Activated naive CD8-positive, alpha-beta T cell treated with anti-CD3 and anti-CD28 coated beads, Interleukin-2, amount 10 ng/mL, durations not matched to agents 7 days and 5 days (primary cell): ENCODE measurements around the gene OMG. TPM values are rescaled to one million over a fixed set of nuclear protein-coding genes. Genes with fewer than 3 reads are reported as not detected.
A peak's percentile ranks its signal among the peaks of the same experiment; 100 is the strongest.
"Not testable (repeated sequence)": the region's sequence is repeated elsewhere in the genome, so short reads cannot be mapped to it uniquely, and the experiment has no call there.

Source experiments
- ATAC-seq: fragments of 150-1000 bp; cut with Tn5 transposase; one replicate; pipeline ENCODE4 v1.10.0; 2021; ENCODE audit warnings: low read depth, moderate library complexity
- POLR2A ChIA-PET: fragments of 350-600 bp; sonication (Branson Sonifier 250); formaldehyde crosslinking; loops from one replicate; lab custom pipeline; 2021; ENCODE audit warnings: antibody characterized with exemption; lab: Charles Lee
- DNase-seq: peaks from one replicate; pipeline ENCODE4 v3.0.0; 2021
- H3K27ac Mint-ChIP-seq: one replicate; pipeline ENCODE4 v1.8.0; 2022; ENCODE audit warnings: mild to moderate bottlenecking, mixed read lengths
- H3K27me3 Mint-ChIP-seq: one replicate; pipeline ENCODE4 v1.8.0; 2022; ENCODE audit warnings: mild to moderate bottlenecking, moderate library complexity, mixed read lengths
- H3K36me3 Mint-ChIP-seq: one replicate; pipeline ENCODE4 v1.8.0; 2021; ENCODE audit warnings: mild to moderate bottlenecking, mixed read lengths
- H3K4me1 Mint-ChIP-seq: one replicate; pipeline ENCODE4 v1.8.0; 2021; ENCODE audit warnings: mixed read lengths
- H3K4me3 Mint-ChIP-seq: one replicate; pipeline ENCODE4 v1.8.0; 2022; ENCODE audit warnings: mild to moderate bottlenecking, moderate library complexity, mixed read lengths
- H3K9me3 Mint-ChIP-seq: one replicate; pipeline ENCODE4 v1.8.0; 2021; ENCODE audit warnings: mixed read lengths
- total RNA-seq, 2 experiments: library from RNA; stranded (reverse); gene quantifications; one replicate each; pipeline ENCODE4 v1.2.3, GENCODE V29; 2021

The OMG gene
- total RNA-seq, 2 experiments from 2014 or later, result 0.62 to 0.78 TPM

DNA sequence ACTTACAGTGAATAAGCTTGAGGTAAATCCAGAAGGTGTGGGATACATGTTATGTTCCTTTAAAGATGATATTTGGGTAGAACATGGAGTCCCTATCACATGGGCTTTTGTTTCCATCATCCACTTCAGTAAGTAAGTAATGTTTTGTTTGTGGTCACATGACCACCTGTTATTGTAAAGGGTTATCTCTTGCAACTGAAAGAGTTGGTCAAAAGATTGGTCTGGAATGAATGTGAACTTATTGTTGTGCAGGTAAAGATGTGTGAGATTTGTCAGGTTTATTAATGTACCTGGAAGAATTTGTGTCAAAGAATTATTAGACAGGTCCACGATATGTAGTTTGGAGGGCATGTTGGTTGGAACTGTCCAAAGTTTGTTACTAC, 1.6 kb downstream of the OMG start:
- POLR2A ChIA-PET, result no interaction called here
- Mint-ChIP-seq H3K4me1 (peaks cover 14% of the 10 kb centered on the region), H3K27ac (no peak overlapping the region), H3K36me3 (peaks cover 10% of the 10 kb centered on the region), H3K27me3 (no peaks in the 10 kb centered on the region), H3K4me3 (no peak overlapping the region), H3K9me3 (no peaks in the 10 kb centered on the region)
- ATAC-seq (no peak), DNase-seq (no peak)

DNA sequence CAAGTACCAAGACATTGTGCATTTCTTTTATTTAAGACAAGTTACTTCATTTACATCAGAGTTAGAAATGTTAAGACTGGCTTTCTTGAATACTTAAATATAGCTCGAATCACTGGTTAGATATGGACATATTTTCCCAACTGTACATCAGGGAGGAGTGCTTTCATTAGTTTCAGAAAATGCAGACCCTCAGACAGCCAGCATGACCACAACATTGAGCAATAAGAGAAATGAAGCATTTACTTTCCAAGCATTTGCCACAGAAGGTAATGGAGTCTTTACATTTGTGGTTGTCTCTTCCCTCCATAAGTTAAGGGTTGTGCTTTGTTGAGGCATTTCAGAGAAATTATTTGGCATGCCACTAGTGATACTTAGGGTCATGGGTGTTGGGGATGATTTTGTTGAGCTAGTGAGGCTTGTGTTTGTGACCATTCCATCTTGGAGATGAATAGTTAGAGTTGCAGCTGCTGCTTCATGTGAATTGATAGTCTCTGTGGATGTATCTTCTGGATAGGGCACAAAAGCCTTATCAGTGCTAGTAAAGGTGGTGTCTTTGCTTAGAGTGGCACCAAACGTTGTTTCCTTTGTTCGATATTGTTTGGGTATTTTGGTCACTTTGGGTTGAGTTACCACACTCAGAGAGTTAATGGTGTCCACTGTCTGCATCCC, 2.1 kb downstream of the OMG start:
- POLR2A ChIA-PET, result no interaction called here
- Mint-ChIP-seq H3K27ac (no peak overlapping the region), H3K36me3 (peaks cover 14% of the 10 kb centered on the region), H3K9me3 (no peaks in the 10 kb centered on the region), H3K4me1 (peaks cover 18% of the 10 kb centered on the region), H3K4me3 (no peak overlapping the region), H3K27me3 (no peaks in the 10 kb centered on the region)
- ATAC-seq, result peak; percentile 26
- DNase-seq, result no peak

DNA sequence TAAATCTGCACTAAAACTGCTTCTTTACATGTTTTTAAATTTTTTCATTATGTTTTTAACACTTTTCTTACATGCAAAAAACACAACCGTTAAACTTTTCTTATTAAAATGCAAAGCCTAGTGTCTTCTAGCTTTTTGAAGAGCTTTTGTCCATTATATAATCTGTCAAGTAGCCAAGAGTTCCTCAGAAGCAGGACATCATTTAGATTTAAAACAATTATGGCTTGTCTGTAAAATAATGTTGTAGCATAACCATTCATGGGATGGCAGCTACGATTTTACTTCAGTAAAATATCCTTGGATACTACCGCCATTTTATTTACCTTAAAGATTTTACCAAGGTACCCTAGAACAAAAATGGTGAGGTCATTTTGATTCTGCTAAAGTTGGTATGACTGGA, 2.8 kb downstream of the OMG start:
- no peak for ATAC-seq
- Mint-ChIP-seq H3K4me3 (no peak overlapping the region), H3K27ac (no peak overlapping the region), H3K9me3 (no peaks in the 10 kb centered on the region), H3K36me3 (peaks cover 11% of the 10 kb centered on the region), H3K4me1 (peaks cover 18% of the 10 kb centered on the region), H3K27me3 (no peaks in the 10 kb centered on the region)
- no peak for DNase-seq
- POLR2A ChIA-PET, result no interaction called here

DNA sequence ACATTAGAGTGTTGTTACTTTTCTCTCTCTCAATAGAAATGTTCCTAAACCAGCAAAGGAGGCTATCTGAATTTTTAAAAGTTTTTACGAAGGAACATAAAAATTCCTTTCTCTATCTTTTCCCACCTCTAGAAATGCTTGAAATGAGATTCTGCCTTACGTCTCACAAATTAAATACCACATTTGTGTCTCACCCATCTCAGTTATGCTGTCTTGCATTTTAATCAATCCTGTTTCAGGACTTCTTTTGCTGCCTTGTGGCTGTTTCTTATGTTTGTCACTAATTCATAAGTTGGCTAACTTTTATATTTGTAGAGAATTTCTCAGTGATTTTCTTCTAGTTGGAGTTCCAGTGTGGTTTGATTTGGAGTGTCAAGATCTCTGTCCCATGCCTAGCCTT, 3.5 kb downstream of the OMG start:
- Mint-ChIP-seq H3K27ac (no peak overlapping the region), H3K36me3 (peaks cover 11% of the 10 kb centered on the region)
- POLR2A ChIA-PET, result no interaction called here

DNA sequence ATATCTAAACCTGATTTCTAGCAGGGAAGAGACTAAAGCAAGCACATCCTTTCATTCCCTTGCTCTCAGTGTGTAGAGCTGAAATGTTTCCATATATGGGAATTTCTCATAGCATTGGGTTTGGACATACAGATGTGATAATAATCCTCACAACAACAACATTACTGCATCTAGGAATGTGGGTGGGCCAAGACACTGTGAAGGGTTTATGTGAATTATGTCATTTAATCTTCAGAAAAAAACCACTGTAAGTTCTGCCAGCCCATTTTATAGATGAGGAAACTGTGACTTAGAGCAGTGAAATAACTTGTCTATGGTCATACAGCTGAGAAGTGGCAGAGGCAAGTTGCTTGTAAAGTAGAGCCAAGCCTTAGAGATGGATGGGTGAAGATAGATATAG, 5.2 kb downstream of the OMG start:
- Mint-ChIP-seq H3K9me3 (peaks cover 1% of the 10 kb centered on the region), H3K36me3 (peaks cover 20% of the 10 kb centered on the region), H3K4me3 (no peak overlapping the region), H3K27ac (no peak overlapping the region), H3K27me3 (no peaks in the 10 kb centered on the region), H3K4me1 (peaks cover 20% of the 10 kb centered on the region)
- POLR2A ChIA-PET, result interaction anchor here (1.2 kb wide), 1 partner anchor 19 kb away, joined by 3 read pairs; no protein-coding TSS in a partner anchor
- ATAC-seq (no peak), DNase-seq (no peak)

More for the DNA sequence above, 3.5 kb downstream of the OMG start:
- Mint-ChIP-seq H3K4me1 (peaks cover 20% of the 10 kb centered on the region), H3K4me3 (no peak overlapping the region), H3K27me3 (no peaks in the 10 kb centered on the region), H3K9me3 (no peaks in the 10 kb centered on the region)
- ATAC-seq (no peak), DNase-seq (no peak)

DNA sequence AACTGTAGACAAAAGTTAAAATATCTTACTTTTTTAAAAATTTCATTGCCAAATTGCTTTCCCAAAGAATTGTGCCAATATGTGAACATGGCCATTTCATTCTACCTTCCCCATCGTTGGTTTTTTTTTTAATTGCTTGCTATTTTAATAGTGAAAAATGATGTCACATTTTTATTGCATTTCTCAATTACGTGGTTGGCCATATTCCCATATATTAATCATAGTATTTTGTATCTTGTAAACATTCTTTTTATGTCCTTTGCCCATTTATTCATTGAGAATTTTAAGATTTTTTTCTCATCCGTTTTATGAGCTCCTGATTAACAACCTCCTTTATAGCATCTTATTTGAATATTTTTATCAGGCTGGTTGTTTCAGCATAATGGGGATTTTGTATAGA, 7.2 kb downstream of the OMG start:
- Mint-ChIP-seq H3K4me1 (peaks cover 11% of the 10 kb centered on the region), H3K27me3 (no peaks in the 10 kb centered on the region), H3K9me3 (peaks cover 1% of the 10 kb centered on the region), H3K4me3 (no peak overlapping the region), H3K27ac (no peak overlapping the region), H3K36me3 (peaks cover 22% of the 10 kb centered on the region)
- DNase-seq, result no peak
- POLR2A ChIA-PET, result interaction anchor here (0.9 kb wide), 1 partner anchor 30 kb away, joined by 3 read pairs; no protein-coding TSS in a partner anchor
- no peak for ATAC-seq

DNA sequence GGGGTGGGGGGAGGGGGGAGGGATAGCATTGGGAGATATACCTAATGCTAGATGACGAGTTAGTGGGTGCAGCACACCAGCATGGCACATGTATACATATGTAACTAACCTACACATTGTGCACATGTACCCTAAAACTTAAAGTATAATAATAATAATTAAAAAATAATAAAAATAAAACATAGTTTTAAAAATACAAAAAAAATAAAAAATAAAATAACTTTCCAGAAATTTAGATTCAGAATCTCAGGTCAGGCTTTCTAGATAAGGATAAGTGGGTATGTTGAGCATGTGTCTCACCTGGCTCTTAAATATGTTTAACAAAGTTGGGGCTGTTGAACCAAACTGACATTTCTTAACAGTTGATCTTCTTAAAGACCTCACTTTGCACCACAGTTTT, 9.1 kb downstream of the OMG start:
- peaks cover 22% of the 10 kb centered on the region for H3K36me3 Mint-ChIP-seq
- H3K4me3 Mint-ChIP-seq, H3K27ac Mint-ChIP-seq, H3K27me3 Mint-ChIP-seq, H3K9me3 Mint-ChIP-seq, DNase-seq, POLR2A ChIA-PET, ATAC-seq, H3K4me1 Mint-ChIP-seq: not testable (repeated sequence)

DNA sequence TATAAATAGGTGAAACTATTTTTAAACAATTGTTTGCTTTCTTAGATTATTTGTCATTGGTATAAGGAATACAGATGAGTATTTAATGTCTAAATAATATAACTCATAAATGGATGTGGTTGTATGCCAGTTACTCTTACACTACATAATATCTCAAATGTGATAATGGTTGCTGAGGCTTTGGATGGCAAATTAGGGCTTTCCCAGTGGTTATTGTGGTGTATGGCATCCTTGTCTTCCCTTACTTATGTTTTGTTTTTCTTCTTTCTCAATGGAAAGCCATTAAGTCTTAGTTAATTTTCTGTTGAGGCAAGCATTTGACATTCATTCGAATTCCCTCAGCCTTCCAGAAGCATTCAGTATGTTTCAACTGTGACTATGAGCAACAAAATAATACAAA, 10.5 kb downstream of the OMG start:
- ATAC-seq (no peak), DNase-seq (no peak)
- POLR2A ChIA-PET, result no interaction called here
- Mint-ChIP-seq H3K9me3 (peaks cover 1% of the 10 kb centered on the region), H3K4me1 (peaks cover 7% of the 10 kb centered on the region), H3K27me3 (no peaks in the 10 kb centered on the region), H3K36me3 (peaks cover 24% of the 10 kb centered on the region), H3K27ac (no peak overlapping the region), H3K4me3 (no peak overlapping the region)

DNA sequence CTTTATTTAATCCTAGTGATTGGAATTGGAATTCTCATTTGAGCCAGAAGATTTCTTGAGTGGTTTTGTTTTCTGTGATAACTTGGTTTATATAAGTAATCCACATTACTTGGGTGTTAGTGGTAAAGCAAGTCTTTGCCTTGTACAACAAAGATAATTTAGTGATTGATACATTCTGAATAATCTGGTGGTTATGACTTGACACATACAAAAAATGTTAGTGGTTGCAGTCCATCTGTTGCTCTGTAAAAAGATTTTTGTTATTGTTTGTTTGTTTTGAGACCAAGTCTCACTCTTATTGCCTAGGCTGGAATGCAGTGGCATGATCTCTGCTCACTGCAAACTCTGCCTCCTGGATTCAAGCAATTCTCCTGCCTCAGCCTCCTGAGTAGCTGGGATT, 13.2 kb downstream of the OMG start:
- POLR2A ChIA-PET, result no interaction called here
- no peak for DNase-seq
- Mint-ChIP-seq H3K4me1 (no peaks in the 10 kb centered on the region), H3K27ac (no peak overlapping the region), H3K9me3 (peaks cover 1% of the 10 kb centered on the region), H3K27me3 (no peaks in the 10 kb centered on the region), H3K36me3 (peaks cover 23% of the 10 kb centered on the region), H3K4me3 (no peak overlapping the region)
- no peak for ATAC-seq

DNA sequence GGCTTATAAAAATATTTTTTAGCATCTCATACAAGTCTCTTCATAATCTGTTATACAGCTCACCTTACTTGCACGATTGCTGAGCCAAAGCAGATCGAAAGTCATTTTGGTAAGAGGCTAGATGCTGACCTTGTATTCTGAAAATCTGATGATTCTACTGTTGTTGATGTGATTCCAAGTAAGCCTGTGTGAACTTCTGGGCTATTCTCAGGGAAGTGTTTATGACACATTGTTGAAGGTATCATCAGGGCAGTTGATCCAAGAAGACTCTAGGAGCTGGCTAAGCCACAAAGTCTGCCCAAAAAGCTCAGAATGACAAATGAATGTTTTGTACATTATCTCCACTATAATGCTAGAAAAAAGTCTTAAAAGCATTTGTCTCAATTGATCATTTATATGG, 16.0 kb downstream of the OMG start:
- Mint-ChIP-seq H3K4me1 (no peaks in the 10 kb centered on the region), H3K27ac (no peak overlapping the region), H3K27me3 (no peaks in the 10 kb centered on the region), H3K4me3 (no peak overlapping the region), H3K36me3 (peaks cover 12% of the 10 kb centered on the region), H3K9me3 (no peaks in the 10 kb centered on the region)
- POLR2A ChIA-PET, result interaction anchor here (0.6 kb wide), 1 partner anchor 29 kb away, joined by 3 read pairs; no protein-coding TSS in a partner anchor
- ATAC-seq, result no peak
- DNase-seq, result no peak

DNA sequence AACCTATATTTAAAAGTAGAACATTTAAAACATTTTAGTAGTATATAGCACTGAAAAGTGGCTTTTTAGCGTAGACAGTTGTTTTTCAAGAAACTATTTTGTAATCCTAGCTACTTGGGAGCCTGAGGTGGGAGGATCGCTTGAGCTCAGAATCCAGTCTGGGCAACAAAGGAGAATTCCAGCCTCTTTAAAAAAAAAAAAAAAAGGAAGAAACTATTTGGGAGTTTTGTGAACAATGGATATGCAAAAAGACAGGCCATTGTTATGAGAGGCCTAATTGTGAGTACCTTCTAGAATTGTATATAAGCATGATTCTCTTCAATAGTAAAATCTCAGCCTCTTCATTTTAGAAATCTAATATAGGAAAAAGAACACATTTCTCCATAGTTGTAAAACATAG, 17.6 kb downstream of the OMG start:
- H3K36me3 Mint-ChIP-seq, result peaks cover 16% of the 10 kb centered on the region
- no peaks in the 10 kb centered on the region for H3K9me3 Mint-ChIP-seq
- no peaks in the 10 kb centered on the region for H3K4me1 Mint-ChIP-seq
- no peak for ATAC-seq
- POLR2A ChIA-PET, result interaction anchor here (0.6 kb wide), 1 partner anchor 121 kb away, joined by 4 read pairs; no protein-coding TSS in a partner anchor
- DNase-seq, result no peak
- no peak overlapping the region for H3K4me3 Mint-ChIP-seq
- no peaks in the 10 kb centered on the region for H3K27me3 Mint-ChIP-seq
- no peak overlapping the region for H3K27ac Mint-ChIP-seq

DNA sequence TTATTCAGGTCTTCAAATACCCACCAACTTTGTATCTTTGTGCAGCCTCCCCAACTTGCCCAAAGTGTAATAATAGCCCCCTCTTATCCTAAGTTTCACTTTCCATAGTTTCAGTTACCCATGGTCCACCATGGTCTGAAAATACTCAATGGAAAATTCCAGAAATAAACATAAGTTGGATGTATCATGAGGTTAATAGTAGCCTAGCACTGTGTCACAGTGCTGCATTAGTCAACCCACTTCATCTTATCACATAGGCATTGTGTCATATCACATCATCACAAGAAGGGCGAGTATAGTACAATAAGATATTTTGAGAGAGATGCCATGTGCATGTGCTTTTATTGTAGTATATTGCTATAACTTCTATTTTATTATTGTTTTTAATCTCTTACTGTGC, 21.9 kb downstream of the OMG start:
- ATAC-seq (no peak), DNase-seq (no peak)
- POLR2A ChIA-PET, result no interaction called here
- no peaks in the 10 kb centered on the region for H3K27me3 Mint-ChIP-seq
- H3K4me1 Mint-ChIP-seq, result no peaks in the 10 kb centered on the region
- peaks cover 15% of the 10 kb centered on the region for H3K36me3 Mint-ChIP-seq
- H3K27ac Mint-ChIP-seq, result no peak overlapping the region
- H3K9me3 Mint-ChIP-seq, result no peaks in the 10 kb centered on the region
- H3K4me3 Mint-ChIP-seq, result no peak overlapping the region

DNA sequence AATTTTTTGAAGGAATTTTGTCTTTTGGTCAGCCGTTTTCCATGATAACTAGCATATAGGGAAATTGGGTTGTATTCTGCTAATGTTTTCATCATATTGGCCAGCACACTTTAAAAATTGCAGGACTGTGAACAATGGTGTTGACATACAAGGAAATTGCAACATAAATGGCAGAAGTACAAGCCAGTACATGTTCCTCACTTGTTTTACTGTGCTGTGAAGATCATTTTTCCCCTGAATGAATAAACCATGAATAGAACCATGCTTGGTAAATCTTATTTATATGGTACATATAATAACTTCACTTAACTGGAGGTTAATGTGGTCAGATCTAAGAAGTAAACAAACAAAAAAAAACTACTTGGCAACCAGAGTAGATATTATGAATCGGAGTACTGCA, 22.8 kb downstream of the OMG start:
- POLR2A ChIA-PET, result no interaction called here
- no peak for ATAC-seq

DNA sequence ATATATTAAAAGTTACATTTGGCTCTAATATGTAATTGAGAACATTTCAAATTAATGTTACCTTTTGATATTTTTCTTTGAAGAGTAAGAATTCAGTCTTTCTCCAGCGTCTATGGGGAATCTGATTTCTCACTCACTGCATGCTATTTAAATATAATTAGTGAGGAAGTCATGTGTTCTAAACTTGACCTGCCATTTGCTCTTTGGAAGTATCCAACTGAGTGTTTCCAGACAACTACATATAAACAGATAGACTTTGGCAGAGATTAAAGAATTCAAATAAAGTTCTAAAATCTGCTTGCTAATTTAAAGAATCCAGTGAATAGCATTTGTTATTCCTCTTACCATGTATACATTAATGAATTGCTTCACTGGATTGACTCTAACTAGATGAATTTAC, 23.5 kb downstream of the OMG start:
- no peak for DNase-seq
- H3K9me3 Mint-ChIP-seq, result no peaks in the 10 kb centered on the region
- no peak for ATAC-seq
- no peaks in the 10 kb centered on the region for H3K27me3 Mint-ChIP-seq
- POLR2A ChIA-PET, result no interaction called here
- H3K4me1 Mint-ChIP-seq, result no peaks in the 10 kb centered on the region
- H3K4me3 Mint-ChIP-seq, result no peak overlapping the region
- no peak overlapping the region for H3K27ac Mint-ChIP-seq
- peaks cover 20% of the 10 kb centered on the region for H3K36me3 Mint-ChIP-seq

More for the DNA sequence above, 22.8 kb downstream of the OMG start:
- Mint-ChIP-seq H3K36me3 (peaks cover 17% of the 10 kb centered on the region), H3K9me3 (no peaks in the 10 kb centered on the region), H3K4me1 (no peaks in the 10 kb centered on the region), H3K27me3 (no peaks in the 10 kb centered on the region), H3K27ac (no peak overlapping the region), H3K4me3 (no peak overlapping the region)
- no peak for DNase-seq
